GM23338 (cell line): ENCODE data around the gene BCL2L13. TPM values are rescaled to one million over a fixed set of nuclear protein-coding genes. Genes with fewer than 3 reads are reported as not detected.

Experiments used
- ATAC-seq: fragments of 200-7000 bp; cut with Tn5 transposase; 3 replicates; pipeline ENCODE4 v1.9.1; 2020
- DNase-seq: peaks from one replicate; pipeline ENCODE4 v3.0.0-alpha.2; 2015; ENCODE audit warnings: low spot score
- H2AFZ ChIP-seq: fragments of 200-600 bp; sonication (generic); 2 replicates; pipeline ENCODE4 v1.8.0; 2016; ENCODE audit warnings: antibody characterized with exemption, mild to moderate bottlenecking, moderate library complexity
- H3F3A ChIP-seq: fragments of 200-600 bp; sonication (generic); replicated peaks from 2 replicates; pipeline ENCODE4 v1.8.0; 2017; ENCODE audit warnings: antibody characterized with exemption, mixed run types, low read depth
- H3K27ac ChIP-seq: fragments of 200-600 bp; sonication (generic); 2 replicates; pipeline ENCODE4 v1.6.1; 2016; ENCODE audit warnings: low read depth
- H3K27me3 ChIP-seq: fragments of 200-600 bp; sonication (generic); 2 replicates; pipeline ENCODE4 v1.8.0; 2016; ENCODE audit warnings: mild to moderate bottlenecking, mixed run types, moderate library complexity; ENCODE audit not compliant: insufficient read depth
- H3K36me3 ChIP-seq: fragments of 200-600 bp; sonication (generic); 2 replicates; pipeline ENCODE4 v1.8.0; 2016; ENCODE audit warnings: mild to moderate bottlenecking; ENCODE audit not compliant: insufficient read depth
- H3K4me1 ChIP-seq: fragments of 200-600 bp; sonication (generic); 2 replicates; pipeline ENCODE4 v1.8.0; 2016; ENCODE audit warnings: mild to moderate bottlenecking, moderate library complexity; ENCODE audit not compliant: insufficient read depth
- H3K4me2 ChIP-seq: fragments of 200-600 bp; sonication (generic); 2 replicates; pipeline ENCODE4 v1.7.1; 2017; ENCODE audit warnings: mixed run types
- H3K4me3 ChIP-seq: fragments of 200-600 bp; sonication (generic); 2 replicates; pipeline ENCODE4 v1.6.1; 2016; ENCODE audit warnings: mixed run types
- H3K79me2 ChIP-seq: fragments of 200-600 bp; sonication (generic); replicated peaks from 2 replicates; pipeline ENCODE4 v1.8.0; 2017; ENCODE audit warnings: mild to moderate bottlenecking; ENCODE audit not compliant: insufficient read depth
- H3K9me2 ChIP-seq: fragments of 200-600 bp; sonication (generic); 2 replicates; pipeline ENCODE4 v1.8.0; 2017; ENCODE audit not compliant: insufficient read depth
- H4K20me1 ChIP-seq: fragments of 200-600 bp; sonication (generic); replicated peaks from 2 replicates; pipeline ENCODE4 v1.8.0; 2017; ENCODE audit warnings: mild to moderate bottlenecking; ENCODE audit not compliant: insufficient read depth
- H3K27ac Mint-ChIP-seq: 2 replicates; pipeline ENCODE4 v1.8.0; 2020; ENCODE audit warnings: inconsistent platforms, mild to moderate bottlenecking, moderate library complexity, mixed read lengths
- H3K27me3 Mint-ChIP-seq: 3 replicates; pipeline ENCODE4 v1.8.0; 2022; ENCODE audit warnings: low read depth, mild to moderate bottlenecking, moderate library complexity, mixed read lengths, inconsistent platforms; ENCODE audit not compliant: insufficient read depth, poor library complexity
- H3K36me3 Mint-ChIP-seq: 3 replicates; pipeline ENCODE4 v1.8.0; 2021; ENCODE audit warnings: low read depth, mild to moderate bottlenecking, inconsistent platforms, moderate library complexity, mixed read lengths
- H3K4me1 Mint-ChIP-seq: 3 replicates; pipeline ENCODE4 v1.8.0; 2020; ENCODE audit warnings: mild to moderate bottlenecking, inconsistent platforms, mixed read lengths
- H3K4me3 Mint-ChIP-seq: 3 replicates; pipeline ENCODE4 v1.8.0; 2021; ENCODE audit warnings: moderate library complexity, mild to moderate bottlenecking, inconsistent platforms, mixed read lengths
- H3K9me3 Mint-ChIP-seq: 3 replicates; pipeline ENCODE4 v1.8.0; 2020; ENCODE audit warnings: moderate library complexity, mild to moderate bottlenecking, inconsistent platforms, mixed read lengths
- CTCF ChIP-seq, 2 experiments: fragments of 200-600 bp in 1 of 2; sonication (generic) in 1 of 2; conservative IDR thresholded peaks; 2 replicates each; pipeline versions ENCODE4 v1.5.1 to v1.6.1; 2016 to 2017; ENCODE audit warnings: antibody characterized with exemption in 2 of 2, low read depth in 2 of 2, mild to moderate bottlenecking in 2 of 2, moderate library complexity in 1 of 2
- EZH2phosphoT487 ChIP-seq: fragments of 200-600 bp; sonication (generic); IDR thresholded peaks from one replicate; pipeline ENCODE4 v1.8.1; 2018; ENCODE audit warnings: antibody characterized with exemption; ENCODE audit not compliant: unreplicated experiment
- POLR2AphosphoS5 ChIP-seq: IDR thresholded peaks from 2 replicates; pipeline ENCODE4 v1.6.1; 2016; ENCODE audit warnings: antibody characterized with exemption, low read depth
- REST ChIP-seq: IDR thresholded peaks from one replicate; pipeline ENCODE4 v1.6.1; 2018; ENCODE audit warnings: antibody characterized with exemption; ENCODE audit not compliant: unreplicated experiment
- STAT1 ChIP-seq: IDR thresholded peaks from one replicate; pipeline ENCODE4 v1.6.1; 2016; ENCODE audit warnings: antibody characterized with exemption; ENCODE audit not compliant: unreplicated experiment
- ZNF114 ChIP-seq: fragments of 250-450 bp; sonication (Bioruptor Pico); IDR thresholded peaks from 2 replicates; pipeline ENCODE4 v1.5.0; 2020; ENCODE audit warnings: mild to moderate bottlenecking, moderate library complexity
- ZNF331 ChIP-seq: fragments of 250-450 bp; sonication (Bioruptor Pico); IDR thresholded peaks from 2 replicates; pipeline ENCODE4 v1.5.0; 2020; ENCODE audit warnings: low read depth, mild to moderate bottlenecking, moderate library complexity
- ZNF462 ChIP-seq: fragments of 250-450 bp; sonication (Bioruptor Pico); IDR thresholded peaks from 2 replicates; pipeline ENCODE4 v1.5.0; 2020; ENCODE audit warnings: mild to moderate bottlenecking, moderate library complexity
- polyA plus RNA-seq: library from polyadenylated mRNA; unstranded; fragments of >200 nt; fragmentation: Nextera tagmentation; extraction: Ambion mirVana; gene quantifications from 2 replicates; pipeline ENCODE4 v1.2.1, GENCODE V29; 2016
- total RNA-seq: library from RNA; depleted of rRNA; stranded (reverse); fragments of >200 nt; shearing (Covaris generic); gene quantifications from 2 replicates; pipeline ENCODE4 v1.2.3, GENCODE V29; 2014

Gene BCL2L13
- total and polyA plus RNA-seq, 2 experiments from 2014 or later: 22.4 to 32.3 TPM

GRCh38 chr22:17674152-17674551 is 35.6 kb downstream of the BCL2L13 start (continued):
- no peak for TF ChIP-seq ZNF462
- TF ChIP-seq REST: no peak

GRCh38 chr22:17675584-17675983 is 37.0 kb downstream of the BCL2L13 start:
- Histone ChIP-seq H3K36me3 (no peaks in the 10 kb centered on the region), H3K9me2 (0 out of 2 replicates have a peak, but pooled peaks cover 2% of the 10 kb centered on the region), H2AFZ (no peak overlapping the region), H3K27ac (peak overlapping the region; percentile 9; the same call in 1 of the 2 replicates), H3K27me3 (no peaks in the 10 kb centered on the region), H3F3A (peaks cover 7% of the 10 kb centered on the region; the same call in 1 of the 2 replicates), H3K4me2 (no peak overlapping the region), H3K79me2 (peaks cover 6% of the 10 kb centered on the region), H3K4me1 (peaks cover 14% of the 10 kb centered on the region), H3K4me3 (no peak overlapping the region), H4K20me1 (peaks cover 4% of the 10 kb centered on the region)
- peaks cover 2% of the 10 kb centered on the region for H3K27me3 Mint-ChIP-seq
- H3K36me3 Mint-ChIP-seq: no peaks in the 10 kb centered on the region; the same call in 2 of the 3 replicates
- H3K4me3 Mint-ChIP-seq: no peak overlapping the region
- peaks cover 10% of the 10 kb centered on the region for H3K4me1 Mint-ChIP-seq
- DNase-seq (no peak), ATAC-seq (no peak)
- H3K27ac Mint-ChIP-seq: no peak overlapping the region
- no peaks in the 10 kb centered on the region for H3K9me3 Mint-ChIP-seq
- no peak for TF ChIP-seq POLR2AphosphoS5
- TF ChIP-seq EZH2phosphoT487: no peak
- no peak for TF ChIP-seq CTCF (conservative IDR thresholded peaks at IDR 0.05; ENCODE audit: low read depth in 2 of 2)
- TF ChIP-seq ZNF114 (CRISPR knock-in tag): no peak
- no peak for TF ChIP-seq STAT1
- no peak for TF ChIP-seq ZNF331 (CRISPR knock-in tag)
